ENCODE results near the gene MIGA2.

Gene MIGA2

GRCh38 chr9:129007035-129007765 is 29.2 kb upstream of the MIGA2 start:
- no peak for DNase-seq (ENCODE audit: extremely low read depth, low read depth)
- H3K4me3 ChIP-seq (replicated peaks; ENCODE audit: low read depth, low read length): no peak overlapping the region
- TF ChIP-seq, protein P1, sequence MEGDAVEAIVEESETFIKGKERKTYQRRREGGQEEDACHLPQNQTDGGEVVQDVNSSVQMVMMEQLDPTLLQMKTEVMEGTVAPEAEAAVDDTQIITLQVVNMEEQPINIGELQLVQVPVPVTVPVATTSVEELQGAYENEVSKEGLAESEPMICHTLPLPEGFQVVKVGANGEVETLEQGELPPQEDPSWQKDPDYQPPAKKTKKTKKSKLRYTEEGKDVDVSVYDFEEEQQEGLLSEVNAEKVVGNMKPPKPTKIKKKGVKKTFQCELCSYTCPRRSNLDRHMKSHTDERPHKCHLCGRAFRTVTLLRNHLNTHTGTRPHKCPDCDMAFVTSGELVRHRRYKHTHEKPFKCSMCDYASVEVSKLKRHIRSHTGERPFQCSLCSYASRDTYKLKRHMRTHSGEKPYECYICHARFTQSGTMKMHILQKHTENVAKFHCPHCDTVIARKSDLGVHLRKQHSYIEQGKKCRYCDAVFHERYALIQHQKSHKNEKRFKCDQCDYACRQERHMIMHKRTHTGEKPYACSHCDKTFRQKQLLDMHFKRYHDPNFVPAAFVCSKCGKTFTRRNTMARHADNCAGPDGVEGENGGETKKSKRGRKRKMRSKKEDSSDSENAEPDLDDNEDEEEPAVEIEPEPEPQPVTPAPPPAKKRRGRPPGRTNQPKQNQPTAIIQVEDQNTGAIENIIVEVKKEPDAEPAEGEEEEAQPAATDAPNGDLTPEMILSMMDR (IDR thresholded peaks at IDR 0.05; ENCODE audit: low read depth, low read length, missing control alignments): no peak

DNA sequence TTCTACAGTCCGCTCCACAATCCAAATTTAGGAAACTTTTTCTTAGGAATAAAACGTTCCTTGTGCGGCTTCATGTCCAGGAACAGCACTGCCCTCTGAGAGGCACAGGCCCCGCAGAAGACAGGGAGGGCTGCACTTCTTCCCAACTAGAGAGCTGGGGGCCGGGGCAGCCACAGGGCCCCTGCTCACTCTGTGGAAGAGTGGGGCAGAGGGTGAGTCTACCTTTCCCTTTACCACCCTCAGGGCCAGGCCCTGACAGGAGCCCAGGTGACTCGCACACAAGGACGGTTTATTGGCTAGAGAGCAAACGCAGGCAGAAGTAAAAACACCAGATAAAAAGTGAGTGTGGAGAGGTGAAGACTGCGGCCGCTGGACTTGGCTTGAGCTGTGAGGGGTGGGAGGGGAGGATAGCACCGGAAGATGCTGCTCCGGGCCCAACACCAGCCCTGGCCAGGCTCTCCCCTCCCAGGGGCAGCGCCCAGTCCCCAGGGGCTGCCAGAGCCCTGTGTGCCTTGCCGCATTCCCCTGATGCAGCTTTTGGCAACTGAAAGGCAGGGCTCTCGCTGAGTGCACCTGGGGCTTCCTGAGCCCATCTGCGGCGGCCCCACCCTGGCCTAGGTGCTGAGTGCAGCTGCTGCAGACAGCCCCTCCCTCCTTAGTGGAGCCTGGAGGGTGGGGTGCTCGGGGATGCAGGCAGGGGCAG is 28.5 kb upstream of the MIGA2 start:
- no peak for DNase-seq (ENCODE audit: extremely low read depth, low read depth)
- H3K4me3 ChIP-seq (replicated peaks; ENCODE audit: low read depth, low read length): no peak overlapping the region
- TF ChIP-seq, protein P1 (IDR thresholded peaks at IDR 0.05; ENCODE audit: low read depth, low read length, missing control alignments): no peak

GRCh38 chr9:129008469-129008965 is 27.9 kb upstream of the MIGA2 start:
- H3K4me3 ChIP-seq (replicated peaks; ENCODE audit: low read depth, low read length): no peak overlapping the region
- no peak for DNase-seq (ENCODE audit: extremely low read depth, low read depth)
- TF ChIP-seq, protein P1 (IDR thresholded peaks at IDR 0.05; ENCODE audit: low read depth, low read length, missing control alignments): no peak

DNA sequence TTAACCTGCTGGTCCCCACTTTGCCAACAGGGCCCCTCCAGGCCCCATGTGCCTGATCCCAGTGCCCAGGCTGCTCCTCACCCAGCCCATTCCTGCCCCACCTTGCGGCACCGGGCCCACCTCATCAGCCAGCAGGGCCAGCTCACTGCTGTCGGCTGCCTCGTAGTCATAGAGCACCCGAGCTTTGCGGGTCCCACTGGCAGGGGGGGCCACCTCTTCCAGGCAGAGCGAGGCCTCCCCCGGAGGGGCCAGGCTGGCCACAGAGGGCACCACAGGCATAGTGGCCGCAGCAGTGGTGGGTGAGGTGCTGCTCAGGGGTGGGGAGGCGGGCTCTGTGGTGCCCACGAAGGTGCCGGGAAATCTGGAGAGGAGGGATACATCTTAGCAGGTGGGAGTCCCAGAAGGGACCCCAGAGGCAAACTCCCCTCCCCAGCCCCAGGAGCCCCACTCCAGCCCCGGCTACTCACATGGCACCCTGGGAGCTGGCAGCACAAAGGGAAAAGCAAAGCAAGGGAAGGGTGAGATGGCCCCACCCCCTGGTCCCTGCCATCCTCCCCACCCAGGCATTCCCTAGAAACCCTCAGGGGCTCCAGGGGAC is 27.3 kb upstream of the MIGA2 start:
- no peak for DNase-seq (ENCODE audit: extremely low read depth, low read depth)
- TF ChIP-seq, protein P1 (IDR thresholded peaks at IDR 0.05; ENCODE audit: low read depth, low read length, missing control alignments): no peak
- no peak overlapping the region for H3K4me3 ChIP-seq (replicated peaks; ENCODE audit: low read depth, low read length)

- TF ChIP-seq, protein P1 (IDR thresholded peaks at IDR 0.05; ENCODE audit: low read depth, low read length, missing control alignments): no peak
- no peak overlapping the region for H3K4me3 ChIP-seq (replicated peaks; ENCODE audit: low read depth, low read length)
- no peak for DNase-seq (ENCODE audit: extremely low read depth, low read depth)
These were observed 26.8 kb upstream of the MIGA2 start for GRCh38 chr9:129009584-129010141.

DNA sequence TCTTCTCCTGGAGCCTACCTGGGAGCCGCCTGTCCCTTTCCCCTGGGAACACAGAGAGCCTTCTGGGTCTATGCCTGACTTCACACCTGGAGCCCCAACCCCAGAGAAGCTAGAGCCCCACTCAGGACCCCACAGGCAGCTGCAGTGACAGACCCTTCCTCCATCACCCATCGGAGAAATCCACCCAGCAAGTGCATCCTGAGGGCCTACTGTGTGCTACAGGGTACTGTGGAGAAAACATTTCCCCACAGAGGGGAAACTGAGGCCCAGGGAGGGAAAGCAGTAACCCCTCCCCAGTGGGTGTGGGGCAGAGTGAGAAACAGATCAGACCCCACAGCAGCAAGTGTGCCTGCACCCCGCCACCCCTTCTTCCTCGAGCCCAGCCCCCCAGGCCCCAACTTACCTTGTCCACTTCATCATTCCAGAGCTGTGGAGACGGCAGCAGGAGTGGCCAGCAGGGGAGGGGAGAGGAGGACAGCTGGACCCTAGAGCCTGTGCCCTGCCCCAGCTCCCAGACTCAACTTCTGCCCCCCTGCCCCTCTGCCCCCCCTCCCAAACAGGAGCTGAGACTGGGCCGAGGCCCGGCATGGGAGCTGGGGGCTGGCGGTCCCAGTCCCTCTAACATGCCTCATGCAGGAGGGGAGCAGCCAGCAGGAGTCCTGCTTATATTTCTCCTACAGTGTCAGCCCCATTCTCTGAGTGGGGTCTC is 26.0 kb upstream of the MIGA2 start:
- TF ChIP-seq, protein P1 (IDR thresholded peaks at IDR 0.05; ENCODE audit: low read depth, low read length, missing control alignments): no peak
- no peak overlapping the region for H3K4me3 ChIP-seq (replicated peaks; ENCODE audit: low read depth, low read length)
- DNase-seq (ENCODE audit: extremely low read depth, low read depth): no peak

Data from HFF-Myc (cell line).